ENCODE data around the gene RFX7.

DNA sequence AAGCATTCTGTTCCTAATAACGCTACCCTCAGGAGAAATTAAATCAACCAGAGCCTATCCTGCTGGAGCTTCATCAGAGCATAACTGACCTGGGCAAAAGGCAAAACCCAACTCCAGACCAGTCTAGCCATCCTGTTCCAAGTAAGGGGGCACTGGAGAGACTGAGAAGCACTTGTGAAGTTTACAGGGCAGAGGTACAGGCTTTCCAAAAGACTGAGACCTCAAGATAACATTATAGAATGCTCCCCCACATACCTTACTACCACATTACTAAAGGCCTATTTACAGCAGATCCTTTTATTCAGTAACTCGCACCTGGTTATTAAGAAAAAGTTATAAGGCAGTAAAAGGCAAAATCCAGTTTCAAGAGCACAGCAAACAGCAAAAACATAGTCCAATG lies 35.5 kb downstream of the RFX7 start:
- TF ChIP-seq POLR2A (IDR thresholded peaks at IDR 0.05; ENCODE audit: extremely low read depth, insufficient read length) (no peak), MYC (IDR thresholded peaks at IDR 0.05; ENCODE audit: low read depth, low read length) (no peak)
- TF ChIP-seq, protein P1, sequence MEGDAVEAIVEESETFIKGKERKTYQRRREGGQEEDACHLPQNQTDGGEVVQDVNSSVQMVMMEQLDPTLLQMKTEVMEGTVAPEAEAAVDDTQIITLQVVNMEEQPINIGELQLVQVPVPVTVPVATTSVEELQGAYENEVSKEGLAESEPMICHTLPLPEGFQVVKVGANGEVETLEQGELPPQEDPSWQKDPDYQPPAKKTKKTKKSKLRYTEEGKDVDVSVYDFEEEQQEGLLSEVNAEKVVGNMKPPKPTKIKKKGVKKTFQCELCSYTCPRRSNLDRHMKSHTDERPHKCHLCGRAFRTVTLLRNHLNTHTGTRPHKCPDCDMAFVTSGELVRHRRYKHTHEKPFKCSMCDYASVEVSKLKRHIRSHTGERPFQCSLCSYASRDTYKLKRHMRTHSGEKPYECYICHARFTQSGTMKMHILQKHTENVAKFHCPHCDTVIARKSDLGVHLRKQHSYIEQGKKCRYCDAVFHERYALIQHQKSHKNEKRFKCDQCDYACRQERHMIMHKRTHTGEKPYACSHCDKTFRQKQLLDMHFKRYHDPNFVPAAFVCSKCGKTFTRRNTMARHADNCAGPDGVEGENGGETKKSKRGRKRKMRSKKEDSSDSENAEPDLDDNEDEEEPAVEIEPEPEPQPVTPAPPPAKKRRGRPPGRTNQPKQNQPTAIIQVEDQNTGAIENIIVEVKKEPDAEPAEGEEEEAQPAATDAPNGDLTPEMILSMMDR (IDR thresholded peaks at IDR 0.05; ENCODE audit: low read depth, low read length): no peak
- TF ChIP-seq, protein P2, sequence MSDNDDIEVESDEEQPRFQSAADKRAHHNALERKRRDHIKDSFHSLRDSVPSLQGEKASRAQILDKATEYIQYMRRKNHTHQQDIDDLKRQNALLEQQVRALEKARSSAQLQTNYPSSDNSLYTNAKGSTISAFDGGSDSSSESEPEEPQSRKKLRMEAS (IDR thresholded peaks at IDR 0.05; ENCODE audit: low read depth, low read length): no peak

Measured in NB4 (cell line).